Activated B cell treated with CpG ODN at 0.5 μM for 24 hours (primary cell): ENCODE measurements around the gene ZBTB46. TPM values are rescaled to one million over a fixed set of nuclear protein-coding genes. Genes with fewer than 3 reads are reported as not detected.

Source experiments
- ATAC-seq: fragments of 200-7000 bp; cut with Tn5 transposase; one replicate; pipeline ENCODE4 v1.10.0; 2021; ENCODE audit warnings: low read depth, mild to moderate bottlenecking, moderate library complexity
- CTCF ChIA-PET: fragments of 350-600 bp; sonication (Branson Sonifier 250); formaldehyde crosslinking; loops from one replicate; lab custom pipeline; 2021; ENCODE audit warnings: antibody characterized with exemption; lab: Charles Lee
- POLR2A ChIA-PET: fragments of 350-600 bp; sonication (Branson Sonifier 250); formaldehyde crosslinking; loops from one replicate; lab custom pipeline; 2021; ENCODE audit warnings: antibody characterized with exemption; lab: Charles Lee
- DNase-seq: peaks from one replicate; pipeline ENCODE4 v3.0.0; 2022
- H3K27ac Mint-ChIP-seq: one replicate; pipeline ENCODE4 v1.8.0; 2020; ENCODE audit warnings: mixed read lengths
- H3K27me3 Mint-ChIP-seq: one replicate; pipeline ENCODE4 v1.8.0; 2021; ENCODE audit warnings: mixed read lengths
- H3K36me3 Mint-ChIP-seq: one replicate; pipeline ENCODE4 v1.8.0; 2021; ENCODE audit warnings: low read depth, mixed read lengths
- H3K4me1 Mint-ChIP-seq: one replicate; pipeline ENCODE4 v1.8.0; 2021; ENCODE audit warnings: mixed read lengths
- H3K4me3 Mint-ChIP-seq: one replicate; pipeline ENCODE4 v1.8.0; 2020; ENCODE audit warnings: mild to moderate bottlenecking, mixed read lengths
- H3K9me3 Mint-ChIP-seq: one replicate; pipeline ENCODE4 v1.8.0; 2020; ENCODE audit warnings: mixed read lengths
- CTCF ChIP-seq: fragments of 200-600 bp; IDR thresholded peaks from one replicate; pipeline ENCODE4 v1.8.0; 2022; ENCODE audit warnings: antibody characterized with exemption, mild to moderate bottlenecking
- intact Hi-C: fragments of 100-400 bp; cut with micrococcal nuclease; formaldehyde crosslinking; loops from one replicate; pipeline ENCODE4 v1.15.1; 2024
- total RNA-seq: library from RNA; stranded (reverse); gene quantifications from 2 replicates; pipeline ENCODE4 v1.2.3, GENCODE V29; 2022

ZBTB46 gene
- total RNA-seq, 1 donor from 2014 or later = 0.49 TPM

GRCh38 chr20:63829945-63830835 lies 874 bp downstream of the ZBTB46 start:
- Mint-ChIP-seq H3K27me3 (peaks cover 35% of the 10 kb centered on the region), H3K27ac (peak overlapping the region; percentile 64)

GRCh38 chr20:63829603-63829944 lies 1.5 kb downstream of the ZBTB46 start:
- no peaks in the 10 kb centered on the region for H3K9me3 Mint-ChIP-seq
- peak overlapping the region; percentile 90 for H3K4me3 Mint-ChIP-seq
- ChIA-PET POLR2A (no interaction called here), CTCF (interaction anchor here (1.5 kb wide), 1 partner anchor 43 kb away, joined by 3 read pairs; no protein-coding TSS in a partner anchor)
- DNase-seq = no peak
- peak overlapping the region; percentile 64 for H3K27ac Mint-ChIP-seq
- TF ChIP-seq CTCF = no peak
- H3K36me3 Mint-ChIP-seq = peaks cover 3% of the 10 kb centered on the region
- peaks cover 35% of the 10 kb centered on the region for H3K27me3 Mint-ChIP-seq
- ATAC-seq = peak; percentile 26
- intact Hi-C loops = loop anchor here (2.0 kb wide), 2 partner anchors 35 to 65 kb away; partner anchors contain the start of genes DNAJC5 and TPD52L2
- H3K4me1 Mint-ChIP-seq = peaks cover 12% of the 10 kb centered on the region

More at GRCh38 chr20:63829945-63830835, 874 bp downstream of the ZBTB46 start:
- ATAC-seq (peak; percentile 12), DNase-seq (no peak)
- CTCF ChIA-PET = interaction anchor here (1.5 kb wide), 1 partner anchor 44 kb away, joined by 3 read pairs; no protein-coding TSS in a partner anchor
- H3K4me3 Mint-ChIP-seq = peak overlapping the region; percentile 90
- no peaks in the 10 kb centered on the region for H3K9me3 Mint-ChIP-seq
- POLR2A ChIA-PET = no interaction called here
- peaks cover 3% of the 10 kb centered on the region for H3K36me3 Mint-ChIP-seq
- no peak for TF ChIP-seq CTCF
- intact Hi-C loops = loop anchor here (2.0 kb wide), 2 partner anchors 35 to 65 kb away; partner anchors contain the start of genes DNAJC5 and TPD52L2
- H3K4me1 Mint-ChIP-seq = peaks cover 12% of the 10 kb centered on the region

- H3K27ac Mint-ChIP-seq = no peak overlapping the region
- no peak overlapping the region for H3K4me3 Mint-ChIP-seq
- CTCF ChIA-PET = interaction anchor here (1.5 kb wide), 1 partner anchor 42 kb away, joined by 3 read pairs; no protein-coding TSS in a partner anchor
- no peak for TF ChIP-seq CTCF
- peaks cover 35% of the 10 kb centered on the region for H3K27me3 Mint-ChIP-seq
- no peaks in the 10 kb centered on the region for H3K9me3 Mint-ChIP-seq
- peaks cover 3% of the 10 kb centered on the region for H3K36me3 Mint-ChIP-seq
- intact Hi-C loops = loop anchor here (2.0 kb wide), 2 partner anchors 36 to 66 kb away; partner anchors contain the start of genes DNAJC5 and TPD52L2
- POLR2A ChIA-PET = no interaction called here
- ATAC-seq (no peak), DNase-seq (no peak)
- peaks cover 12% of the 10 kb centered on the region for H3K4me1 Mint-ChIP-seq
These were observed 2.1 kb downstream of the ZBTB46 start for GRCh38 chr20:63828951-63829350.

- peaks cover 39% of the 10 kb centered on the region for H3K27me3 Mint-ChIP-seq
- H3K4me3 Mint-ChIP-seq = no peak overlapping the region
- no peak for TF ChIP-seq CTCF
- H3K9me3 Mint-ChIP-seq = no peaks in the 10 kb centered on the region
- intact Hi-C loops = loop anchor here (2.0 kb wide), 2 partner anchors 36 to 66 kb away; partner anchors contain the start of genes DNAJC5 and TPD52L2
- ChIA-PET POLR2A (no interaction called here), CTCF (interaction anchor here (1.5 kb wide), 1 partner anchor 42 kb away, joined by 3 read pairs; no protein-coding TSS in a partner anchor)
- peaks cover 12% of the 10 kb centered on the region for H3K4me1 Mint-ChIP-seq
- ATAC-seq (no peak), DNase-seq (no peak)
- H3K27ac Mint-ChIP-seq = no peak overlapping the region
- peaks cover 3% of the 10 kb centered on the region for H3K36me3 Mint-ChIP-seq
These were observed 2.5 kb downstream of the ZBTB46 start for GRCh38 chr20:63828545-63828944.

- Mint-ChIP-seq H3K4me1 (peaks cover 12% of the 10 kb centered on the region), H3K27me3 (peaks cover 39% of the 10 kb centered on the region), H3K36me3 (peaks cover 3% of the 10 kb centered on the region), H3K4me3 (no peak overlapping the region), H3K9me3 (no peaks in the 10 kb centered on the region), H3K27ac (no peak overlapping the region)
- intact Hi-C loops = loop anchor here (2.0 kb wide), 2 partner anchors 37 to 67 kb away; partner anchors contain the start of genes DNAJC5 and TPD52L2
- ChIA-PET POLR2A (no interaction called here), CTCF (no interaction called here)
- no peak for TF ChIP-seq CTCF
- ATAC-seq = no peak
- no peak for DNase-seq
These were observed 2.9 kb downstream of the ZBTB46 start for GRCh38 chr20:63828124-63828523.
